Endothelial cell of umbilical vein (primary cell): Measurements from ENCODE around the gene CSMD2.

Experiments
- EZH2 ChIP-seq: IDR thresholded peaks from 2 replicates; pipeline ENCODE4 v1.6.1; 2012; ENCODE audit warnings: borderline replicate concordance, low read depth, mild to moderate bottlenecking, moderate library complexity, low read length, inconsistent platforms; ENCODE audit not compliant: severe bottlenecking
- FOS ChIP-seq: IDR thresholded peaks from 2 replicates; pipeline ENCODE4 v1.6.1; 2011; ENCODE audit warnings: mild to moderate bottlenecking, low read length, moderate library complexity, borderline replicate concordance; ENCODE audit not compliant: insufficient read depth
- JUN ChIP-seq: IDR thresholded peaks from 2 replicates; pipeline ENCODE4 v1.6.1; 2011; ENCODE audit warnings: borderline replicate concordance, low read depth; ENCODE audit not compliant: insufficient read length, insufficient read depth
- POLR2A ChIP-seq: IDR thresholded peaks from 2 replicates; pipeline ENCODE4 v1.6.1; 2012; ENCODE audit warnings: low read depth, mild to moderate bottlenecking, control low read depth, low read length
- POLR2AphosphoS5 ChIP-seq: IDR thresholded peaks from 2 replicates; pipeline ENCODE4 v1.6.1; 2012; ENCODE audit warnings: low read depth, mild to moderate bottlenecking, control low read depth, low read length, moderate library complexity; ENCODE audit not compliant: insufficient read depth
- TF ChIP-seq, protein P1 (sequence below), 2 donors: IDR thresholded peaks; 1 replicate in 1 of 2; 2 replicates in 1 of 2; pipeline ENCODE4 v1.5.1; 2011; ENCODE audit warnings: low read length in 2 of 2, mild to moderate bottlenecking in 2 of 2, moderate library complexity in 2 of 2, control low read depth in 1 of 2, inconsistent platforms in 1 of 2, low read depth in 1 of 2; ENCODE audit not compliant: insufficient read depth in 1 of 2; ENCODE audit errors: extremely low read depth in 1 of 2
- TF ChIP-seq, protein P2 (sequence below): IDR thresholded peaks from 2 replicates; pipeline ENCODE4 v1.6.1; 2011; ENCODE audit not compliant: insufficient read depth, insufficient read length

DNA sequence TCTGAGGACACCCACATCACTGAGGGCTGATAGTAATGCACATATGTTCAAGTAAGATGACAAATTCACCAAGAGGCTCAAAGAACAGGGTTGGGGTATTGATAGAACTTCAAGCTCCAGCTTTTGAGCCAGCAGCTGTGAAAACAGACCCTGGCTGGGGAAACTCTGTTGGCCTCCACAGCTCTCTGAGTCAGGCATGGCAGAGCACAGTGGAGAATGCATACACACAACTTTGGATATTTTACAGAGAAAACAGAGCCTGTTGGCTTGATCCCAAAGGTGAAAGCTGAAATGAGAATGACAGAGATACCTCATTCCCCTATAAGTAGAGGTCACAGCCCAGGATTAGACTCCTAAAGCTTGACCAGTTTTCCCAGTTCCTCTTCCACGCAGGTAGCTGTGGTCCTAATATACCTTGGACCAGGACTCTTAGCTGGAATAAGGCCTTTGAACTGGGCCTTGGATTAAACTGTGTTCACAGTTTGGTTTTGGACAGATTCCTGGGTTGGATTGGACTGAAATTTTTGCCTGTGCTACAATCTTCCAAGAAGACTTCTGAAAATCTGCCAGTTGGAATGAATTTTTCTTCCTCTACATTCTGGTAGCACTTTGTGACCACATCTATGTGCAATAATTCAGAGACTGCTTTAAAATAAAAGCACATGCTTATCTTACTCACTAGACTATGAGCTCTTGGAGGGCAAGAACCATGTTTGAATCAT lies 402.8 kb downstream of the CSMD2 start:
- TF ChIP-seq, protein P1, sequence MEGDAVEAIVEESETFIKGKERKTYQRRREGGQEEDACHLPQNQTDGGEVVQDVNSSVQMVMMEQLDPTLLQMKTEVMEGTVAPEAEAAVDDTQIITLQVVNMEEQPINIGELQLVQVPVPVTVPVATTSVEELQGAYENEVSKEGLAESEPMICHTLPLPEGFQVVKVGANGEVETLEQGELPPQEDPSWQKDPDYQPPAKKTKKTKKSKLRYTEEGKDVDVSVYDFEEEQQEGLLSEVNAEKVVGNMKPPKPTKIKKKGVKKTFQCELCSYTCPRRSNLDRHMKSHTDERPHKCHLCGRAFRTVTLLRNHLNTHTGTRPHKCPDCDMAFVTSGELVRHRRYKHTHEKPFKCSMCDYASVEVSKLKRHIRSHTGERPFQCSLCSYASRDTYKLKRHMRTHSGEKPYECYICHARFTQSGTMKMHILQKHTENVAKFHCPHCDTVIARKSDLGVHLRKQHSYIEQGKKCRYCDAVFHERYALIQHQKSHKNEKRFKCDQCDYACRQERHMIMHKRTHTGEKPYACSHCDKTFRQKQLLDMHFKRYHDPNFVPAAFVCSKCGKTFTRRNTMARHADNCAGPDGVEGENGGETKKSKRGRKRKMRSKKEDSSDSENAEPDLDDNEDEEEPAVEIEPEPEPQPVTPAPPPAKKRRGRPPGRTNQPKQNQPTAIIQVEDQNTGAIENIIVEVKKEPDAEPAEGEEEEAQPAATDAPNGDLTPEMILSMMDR (IDR thresholded peaks at IDR 0.05; ENCODE audit: extremely low read depth in 1 of 2, insufficient read depth in 1 of 2, low read depth in 1 of 2, low read length in 2 of 2), result no peak
- TF ChIP-seq POLR2A (no peak), FOS (no peak), POLR2AphosphoS5 (no peak), EZH2 (no peak), JUN (no peak)
- TF ChIP-seq, protein P2, sequence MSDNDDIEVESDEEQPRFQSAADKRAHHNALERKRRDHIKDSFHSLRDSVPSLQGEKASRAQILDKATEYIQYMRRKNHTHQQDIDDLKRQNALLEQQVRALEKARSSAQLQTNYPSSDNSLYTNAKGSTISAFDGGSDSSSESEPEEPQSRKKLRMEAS, result no peak
